Smooth muscle cell (in vitro differentiated cells): Measurements from ENCODE around the gene PEX1. TPM values are rescaled to one million over a fixed set of nuclear protein-coding genes. Genes with fewer than 3 reads are reported as not detected.

ENCODE experiments used
- DNase-seq: peaks from one replicate; lab custom pipeline; 2025; ENCODE audit not compliant: unreplicated experiment; lab: John Stamatoyannopoulos, UW
- H2AFZ ChIP-seq: fragments of 200-600 bp; sonication (generic); 2 replicates; pipeline ENCODE4 v1.6.0; 2016; ENCODE audit warnings: antibody characterized with exemption, low read depth, mild to moderate bottlenecking
- H3F3A ChIP-seq: fragments of 200-600 bp; sonication (generic); 2 replicates; pipeline ENCODE4 v1.6.0; 2017; ENCODE audit warnings: antibody characterized with exemption, low read depth
- H3K27ac ChIP-seq: fragments of 200-600 bp; sonication (generic); 2 replicates; pipeline ENCODE4 v1.5.1; 2016; ENCODE audit warnings: low read depth, mild to moderate bottlenecking
- H3K27me3 ChIP-seq: fragments of 200-600 bp; sonication (generic); 2 replicates; pipeline ENCODE4 v1.6.1; 2016; ENCODE audit warnings: low read depth, mild to moderate bottlenecking
- H3K36me3 ChIP-seq: fragments of 200-600 bp; sonication (generic); 2 replicates; pipeline ENCODE4 v1.5.1; 2016; ENCODE audit warnings: low read depth
- H3K4me1 ChIP-seq: fragments of 200-600 bp; sonication (generic); 2 replicates; pipeline ENCODE4 v1.5.1; 2016; ENCODE audit warnings: low read depth
- H3K4me2 ChIP-seq: fragments of 200-600 bp; sonication (generic); 2 replicates; pipeline ENCODE4 v1.6.0; 2016; ENCODE audit warnings: mild to moderate bottlenecking
- H3K4me3 ChIP-seq: fragments of 200-600 bp; sonication (generic); 2 replicates; pipeline ENCODE4 v1.5.1; 2016; ENCODE audit warnings: mild to moderate bottlenecking
- H3K79me2 ChIP-seq: fragments of 200-600 bp; sonication (generic); 2 replicates; pipeline ENCODE4 v1.6.0; 2016; ENCODE audit warnings: low read depth, mild to moderate bottlenecking
- H3K9ac ChIP-seq: fragments of 200-600 bp; sonication (generic); 2 replicates; pipeline ENCODE4 v1.6.0; 2016; ENCODE audit warnings: low read depth
- H3K9me3 ChIP-seq: fragments of 200-600 bp; sonication (generic); replicated peaks from 2 replicates; pipeline ENCODE4 v1.5.1; 2016; ENCODE audit warnings: low read depth
- H4K20me1 ChIP-seq: fragments of 200-600 bp; sonication (generic); 2 replicates; pipeline ENCODE4 v1.6.0; 2016; ENCODE audit warnings: low read depth
- CTCF ChIP-seq: fragments of 200-600 bp; sonication (generic); IDR thresholded peaks from 2 replicates; pipeline ENCODE4 v1.5.1; 2017; ENCODE audit warnings: borderline replicate concordance, mild to moderate bottlenecking, antibody characterized with exemption; ENCODE audit not compliant: insufficient read depth, poor library complexity, severe bottlenecking
- WGBS: methylation state at CpG from one replicate; pipeline ENCODE4 v1.1.7; 2016; ENCODE audit warnings: low lambda C conversion rate; 5-methylcytosine and 5-hydroxymethylcytosine counted together
- polyA plus RNA-seq: library from polyadenylated mRNA; unstranded; fragments of >200 nt; fragmentation: Nextera tagmentation; extraction: Ambion mirVana; gene quantifications from 2 replicates; pipeline ENCODE4 v1.2.1, GENCODE V29; 2016
- total RNA-seq: library from RNA; depleted of rRNA; stranded (reverse); fragments of >200 nt; gene quantifications from 2 replicates; pipeline ENCODE4 v1.2.3, GENCODE V29; 2014

PEX1 gene
- total RNA-seq: 10.8 and 11.7 TPM in 2 replicates
- 4.4 and 6.0 TPM in 2 replicates for polyA plus RNA-seq

GRCh38 chr7:92528188-92528957 is at the start of gene PEX1, which contains the start of gene RBM48:
Gene PEX1 (minus strand): TSS chr7:92528520. CDS start chr7:92528435, 85 bp downstream.
Gene RBM48 (plus strand): TSS chr7:92528795. CDS start chr7:92528814, 19 bp downstream.
- Histone ChIP-seq H2AFZ (peak within 1 kb of the TSS; percentile 98), H3K27me3 (no peaks in the 10 kb centered on the region), H3K79me2 (peaks cover 22% of the 10 kb centered on the region), H3K36me3 (peaks cover 17% of the 10 kb centered on the region), H3K4me3 (peak within 1 kb of the TSS; percentile 84), H4K20me1 (no peaks in the 10 kb centered on the region), H3K4me1 (peaks cover 18% of the 10 kb centered on the region), H3K4me2 (peak within 1 kb of the TSS; percentile 92), H3F3A (no peaks in the 10 kb centered on the region), H3K27ac (peak within 1 kb of the TSS; percentile 91), H3K9ac (peak within 1 kb of the TSS; percentile 95), H3K9me3 (no peaks in the 10 kb centered on the region)
- 1% methylated on average over 56 of the region's 79 CpGs for WGBS
- TF ChIP-seq CTCF: peak; percentile 8
- DNase-seq: peak; percentile 78

- Histone ChIP-seq H3K4me1 (no peaks in the 10 kb centered on the region), H2AFZ (no peak overlapping the region), H3K9ac (no peak overlapping the region), H3K27ac (no peak overlapping the region), H3F3A (no peaks in the 10 kb centered on the region), H3K36me3 (peaks cover 46% of the 10 kb centered on the region), H3K79me2 (peaks cover 19% of the 10 kb centered on the region), H3K4me2 (no peak overlapping the region), H3K4me3 (no peak overlapping the region), H4K20me1 (peaks cover 28% of the 10 kb centered on the region), H3K27me3 (no peaks in the 10 kb centered on the region), H3K9me3 (no peaks in the 10 kb centered on the region)
- WGBS: 95% methylated on average over 3 of the region's 3 CpGs
- DNase-seq: no peak
- no peak for TF ChIP-seq CTCF
These were observed 48.0 kb upstream of the PEX1 start for GRCh38 chr7:92576296-92576695.

- no peak for TF ChIP-seq CTCF
- DNase-seq: no peak
These were observed 40.8 kb upstream of the PEX1 start for GRCh38 chr7:92569137-92569536.

More at GRCh38 chr7:92569137-92569536, 40.8 kb upstream of the PEX1 start:
- Histone ChIP-seq H2AFZ (no peak overlapping the region), H3K27ac (no peak overlapping the region), H3K36me3 (peaks cover 8% of the 10 kb centered on the region), H3K4me3 (no peak overlapping the region), H3K27me3 (no peaks in the 10 kb centered on the region), H3F3A (no peaks in the 10 kb centered on the region), H3K4me2 (no peak overlapping the region), H4K20me1 (no peaks in the 10 kb centered on the region), H3K9ac (no peak overlapping the region), H3K79me2 (peaks cover 10% of the 10 kb centered on the region), H3K9me3 (no peaks in the 10 kb centered on the region), H3K4me1 (no peaks in the 10 kb centered on the region)
- WGBS: 96% methylated on average over 4 of the region's 4 CpGs
